ENCODE results near the gene CSF3R.

GRCh38 chr1:36471830-36472641, 10.7 kb downstream of the CSF3R start:
- TF ChIP-seq CTCF (IDR thresholded peaks at IDR 0.05) (no peak), POLR2A (IDR thresholded peaks at IDR 0.05) (no peak)
